HG03558 (cell line): ENCODE measurements around the gene ACAN.

Experiments used
- ATAC-seq: cut with Tn5 transposase; IDR thresholded peaks from one replicate; pipeline ENCODE4 v1.9.1; 2021; ENCODE audit warnings: moderate number of reproducible peaks; ENCODE audit not compliant: unreplicated experiment; ENCODE audit errors: extremely low read depth

Gene ACAN

DNA sequence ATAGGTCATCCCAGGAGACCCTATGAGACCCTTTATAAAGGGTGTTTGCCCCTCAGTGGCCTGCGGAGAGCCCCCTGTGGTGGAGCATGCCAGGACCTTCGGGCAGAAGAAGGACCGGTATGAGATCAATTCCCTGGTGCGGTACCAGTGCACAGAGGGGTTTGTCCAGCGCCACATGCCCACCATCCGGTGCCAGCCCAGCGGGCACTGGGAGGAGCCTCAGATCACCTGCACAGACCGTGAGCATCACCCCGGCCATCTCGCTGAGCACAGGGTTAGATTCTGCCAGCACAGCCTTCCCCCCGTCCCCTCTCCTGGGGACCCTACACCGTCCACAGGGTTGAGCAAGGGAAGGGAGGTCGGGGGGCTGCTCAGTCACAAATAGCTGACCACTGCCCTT lies 70.5 kb downstream of the ACAN start:
- ATAC-seq = no peak

- no peak for ATAC-seq
These were observed 71.0 kb downstream of the ACAN start for GRCh38 chr15:88874275-88874674.

- no peak for ATAC-seq
These were observed 71.4 kb downstream of the ACAN start for GRCh38 chr15:88874684-88875083.

GRCh38 chr15:88876573-88876972 lies 73.3 kb downstream of the ACAN start:
- no peak for ATAC-seq

- ATAC-seq = no peak
These were observed 74.2 kb downstream of the ACAN start for GRCh38 chr15:88877415-88877814.

DNA sequence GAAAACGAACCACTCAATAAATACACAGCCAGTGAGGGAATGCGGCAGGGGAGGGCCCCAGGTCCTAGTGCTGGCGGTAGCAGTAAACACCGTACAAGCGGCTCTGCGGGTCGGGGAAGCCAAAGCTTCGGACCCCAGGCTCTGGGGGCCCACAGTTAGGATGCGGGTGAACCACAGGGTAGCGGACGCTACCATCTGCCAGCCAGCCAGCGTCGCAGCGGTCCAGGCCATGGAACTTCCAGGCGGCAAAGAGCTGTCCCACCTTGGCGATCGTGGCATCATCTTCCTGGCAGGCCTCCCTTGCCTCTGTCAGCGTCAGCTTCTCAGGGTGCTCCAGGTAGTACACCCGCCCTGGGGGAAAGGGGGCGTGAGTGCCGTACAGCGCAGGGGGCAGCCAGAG lies 74.7 kb downstream of the ACAN start:
- ATAC-seq = no peak

- ATAC-seq = no peak
These were observed 75.5 kb downstream of the ACAN start for GRCh38 chr15:88878720-88879184.

DNA sequence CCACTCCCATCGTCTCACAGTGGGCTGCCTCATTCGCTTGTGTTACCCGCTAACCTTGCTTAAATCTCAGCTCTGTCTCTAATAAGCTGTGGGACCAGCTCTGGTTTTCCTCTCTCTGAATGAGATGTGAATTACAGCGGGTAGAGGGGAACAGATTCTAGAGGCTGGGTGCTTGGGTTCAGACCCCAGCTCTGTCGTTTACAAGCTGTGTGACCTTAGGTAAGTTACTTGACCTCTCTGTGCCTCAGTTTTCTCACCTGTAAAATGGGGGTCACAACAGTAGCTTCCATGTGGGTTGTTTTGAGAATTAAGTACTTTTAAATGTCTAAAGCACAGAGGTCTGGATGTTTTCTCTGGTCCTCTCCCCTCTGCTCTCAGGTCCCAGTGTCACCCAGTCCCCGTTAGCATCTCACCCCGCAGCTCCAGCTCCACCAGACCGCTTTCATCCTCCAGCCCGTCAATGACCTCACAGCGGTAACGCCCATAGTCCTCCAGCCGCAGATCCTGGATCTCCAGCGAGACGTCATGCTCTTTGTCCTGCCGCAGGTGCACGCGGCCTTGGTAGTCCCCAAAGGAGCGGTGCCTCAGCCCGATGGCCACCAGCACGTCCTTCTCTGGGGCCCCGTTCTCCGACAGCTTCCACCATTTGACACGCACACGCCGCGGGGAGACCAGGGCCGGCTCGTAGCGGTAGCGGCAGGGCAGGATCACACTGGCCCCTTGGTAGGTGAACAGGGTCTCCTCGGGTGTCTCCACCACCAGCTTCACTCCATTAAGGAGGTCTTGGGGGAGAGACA lies 77.9 kb downstream of the ACAN start:
- ATAC-seq = no peak

GRCh38 chr15:88881775-88882174 lies 78.5 kb downstream of the ACAN start:
- no peak for ATAC-seq

DNA sequence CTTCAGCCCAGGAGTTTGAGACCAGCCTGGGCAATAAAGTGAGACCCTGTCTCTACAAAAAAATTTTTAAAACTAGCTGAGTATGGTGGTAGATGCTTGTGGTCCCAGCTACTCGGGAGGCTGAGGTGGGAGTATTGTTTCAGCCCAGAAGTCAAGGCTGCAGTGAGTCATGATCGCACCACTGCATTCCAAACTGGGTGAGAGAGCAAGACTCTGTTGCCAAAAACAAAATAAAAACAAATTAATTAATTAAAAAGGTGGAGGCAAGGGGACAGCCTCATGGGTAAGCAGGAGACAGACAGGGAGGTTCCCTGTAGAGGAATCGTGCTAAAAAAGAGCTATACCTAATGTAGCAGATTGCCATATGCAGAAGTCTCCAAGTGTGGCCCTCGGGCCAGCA lies 79.5 kb downstream of the ACAN start:
- no peak for ATAC-seq

GRCh38 chr15:88887068-88887580 lies 83.9 kb downstream of the ACAN start:
- no peak for ATAC-seq

DNA sequence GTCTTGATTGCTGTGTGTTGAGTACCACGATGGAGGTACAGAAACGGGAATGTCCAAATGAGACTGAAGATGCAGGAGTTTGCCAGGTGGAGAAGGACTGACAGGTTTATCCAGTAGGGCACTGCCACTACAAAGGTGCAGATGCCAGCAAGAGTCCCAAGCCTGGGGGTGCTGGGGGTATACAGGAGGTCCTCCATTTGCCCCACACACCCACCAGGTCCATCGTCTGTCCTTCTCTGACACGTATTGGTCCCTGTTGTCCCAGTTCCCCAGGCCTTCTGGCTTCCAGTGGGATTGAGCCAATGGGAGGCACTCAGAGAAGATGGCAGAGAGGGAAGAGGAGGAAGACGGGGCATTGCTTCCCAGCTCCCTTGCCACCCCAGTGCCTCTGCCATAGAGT lies 85.5 kb downstream of the ACAN start:
- ATAC-seq = no peak

DNA sequence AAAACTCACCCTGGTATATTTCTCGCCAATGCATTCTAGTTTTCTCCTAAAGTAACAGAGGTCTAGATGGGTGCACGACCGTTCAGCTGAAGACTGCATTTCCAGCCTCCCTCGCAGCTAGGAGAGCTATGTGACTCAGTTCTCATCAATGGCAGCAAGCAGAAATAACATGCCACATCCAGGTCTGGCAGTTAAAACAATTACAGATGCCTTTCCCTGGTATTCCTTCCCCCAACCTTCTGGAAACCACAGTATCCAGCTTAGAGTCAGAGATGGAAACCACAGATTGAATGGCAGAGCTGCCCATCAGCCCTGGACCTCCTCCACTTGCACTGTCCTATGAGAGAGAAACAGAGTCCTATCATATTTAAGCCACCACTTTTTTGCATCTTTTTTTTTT lies 87.3 kb downstream of the ACAN start:
- no peak for ATAC-seq

GRCh38 chr15:88891540-88892254 lies 88.5 kb downstream of the ACAN start:
- no peak for ATAC-seq

DNA sequence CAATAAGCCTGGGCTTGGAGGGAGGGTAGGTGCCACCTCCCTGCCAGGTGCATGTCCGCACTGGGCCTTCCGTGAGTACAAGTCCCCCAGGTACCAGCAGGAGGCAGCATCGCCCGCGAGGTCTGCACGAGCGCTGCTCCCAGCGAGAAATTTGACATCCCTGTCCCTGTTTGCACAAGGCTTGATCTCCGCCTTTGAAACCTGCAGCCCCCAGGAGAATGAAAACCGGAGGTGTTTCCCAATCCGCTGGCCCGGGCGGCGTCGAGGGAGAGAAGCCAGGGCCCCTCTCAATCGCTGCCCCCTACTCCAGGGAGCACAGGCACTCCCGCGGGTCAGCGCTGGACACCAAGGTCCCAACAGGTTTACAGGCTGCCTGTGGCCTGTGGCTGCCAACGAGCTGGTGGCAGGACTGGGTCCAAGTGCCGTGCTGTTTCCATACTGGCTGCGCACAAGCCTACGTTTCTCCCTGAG lies 91.1 kb downstream of the ACAN start:
- ATAC-seq = no peak

DNA sequence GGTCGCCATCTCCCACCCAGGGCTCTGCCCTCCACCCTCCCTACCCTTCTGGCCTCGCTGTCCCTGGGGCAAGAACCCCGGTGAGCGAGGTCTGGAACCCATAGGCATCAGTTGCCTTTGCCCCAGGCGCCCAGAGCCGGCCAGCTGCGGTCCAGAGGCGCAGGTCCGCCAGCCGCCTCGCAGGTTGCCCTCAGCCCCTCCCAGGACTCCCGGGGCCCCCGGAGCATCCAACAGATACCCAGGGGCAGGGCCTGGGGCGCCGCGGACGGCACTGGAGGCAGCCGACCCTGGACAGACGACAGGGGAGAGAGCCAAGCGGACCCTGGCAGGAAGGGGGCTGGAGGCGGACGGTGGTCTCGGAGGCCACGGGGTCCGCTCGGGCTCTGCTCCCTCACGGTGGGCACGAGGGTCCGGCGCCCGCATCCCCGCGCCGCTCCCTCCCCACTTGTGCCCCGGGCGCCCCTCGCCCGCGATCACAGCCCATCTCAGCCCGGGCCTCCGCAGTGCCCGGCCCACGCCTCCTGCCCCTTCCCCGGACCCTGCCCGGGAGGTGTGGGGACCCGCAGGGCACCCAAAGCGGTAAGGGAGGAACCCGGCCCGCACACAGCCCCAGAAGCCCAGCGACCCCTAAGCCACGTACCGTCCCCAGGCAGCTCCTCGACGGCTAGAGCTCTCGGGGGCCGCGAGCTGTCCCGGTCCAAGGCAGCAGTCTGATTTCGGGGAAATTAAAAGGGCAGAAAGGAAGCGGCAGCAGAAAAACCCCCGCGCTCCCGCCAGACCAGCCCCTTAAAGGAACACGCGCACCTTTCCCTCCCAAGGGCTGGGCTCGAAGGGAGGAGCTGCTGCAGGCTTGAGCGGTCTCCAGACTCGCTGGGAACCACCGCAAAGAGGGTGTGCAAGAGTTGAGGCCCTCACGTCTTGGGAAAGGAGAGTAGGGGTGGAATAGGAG lies 91.9 kb downstream of the ACAN start, which contains the start of gene HAPLN3:
HAPLN3 (minus strand) TSS at position 726 of the 949 bp plus-strand sequence. CDS start 8,246 bp downstream, outside the sequence.
- ATAC-seq = no peak

GRCh38 chr15:88896333-88897033 lies 93.2 kb downstream of the ACAN start:
- ATAC-seq = no peak

DNA sequence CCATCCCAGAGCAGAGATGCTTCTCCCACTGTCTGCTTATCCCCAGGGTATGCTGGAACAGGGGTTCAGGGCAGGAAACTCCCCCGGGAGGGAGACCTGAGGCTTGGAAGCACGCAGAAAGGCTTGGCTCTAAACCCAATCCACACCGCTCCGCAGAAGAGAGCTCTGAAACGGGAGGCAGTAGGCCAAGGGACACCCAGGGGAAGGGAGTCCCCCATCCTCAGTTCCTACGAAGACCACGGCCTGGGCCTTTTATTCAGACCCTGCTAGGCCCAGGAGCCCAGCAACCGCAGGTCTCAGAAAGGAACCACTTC lies 93.9 kb downstream of the ACAN start:
- ATAC-seq = no peak

GRCh38 chr15:88897456-88898194 lies 94.4 kb downstream of the ACAN start:
- no peak for ATAC-seq
